Parathyroid adenoma (tissue), 2 donors: ENCODE results near the gene HCK.

Experiments used
- H2AFZ ChIP-seq: fragments of 300-600 bp; sonication (generic); one replicate; pipeline ENCODE4 v1.7.0; 2017; ENCODE audit warnings: antibody characterized with exemption, mild to moderate bottlenecking
- H3K27ac ChIP-seq: fragments of 300-600 bp; sonication (generic); one replicate; pipeline ENCODE4 v1.7.0; 2017
- H3K27me3 ChIP-seq: fragments of 300-600 bp; sonication (generic); one replicate; pipeline ENCODE4 v1.7.0; 2017; ENCODE audit warnings: low read length; ENCODE audit not compliant: control insufficient read depth, insufficient read depth
- H3K36me3 ChIP-seq: fragments of 300-600 bp; sonication (generic); one replicate; pipeline ENCODE4 v1.7.0; 2017; ENCODE audit warnings: low read length; ENCODE audit not compliant: control insufficient read depth, insufficient read depth
- H3K4me1 ChIP-seq: fragments of 300-600 bp; sonication (generic); one replicate; pipeline ENCODE4 v1.7.0; 2017; ENCODE audit warnings: control low read depth
- H3K4me2 ChIP-seq: fragments of 300-600 bp; sonication (generic); one replicate; pipeline ENCODE4 v1.7.0; 2017; ENCODE audit warnings: low read length
- H3K4me3 ChIP-seq: fragments of 300-600 bp; sonication (generic); one replicate; pipeline ENCODE4 v1.7.0; 2017; ENCODE audit warnings: low read depth, low read length
- H3K79me2 ChIP-seq: fragments of 300-600 bp; sonication (generic); one replicate; pipeline ENCODE4 v1.7.0; 2017; ENCODE audit warnings: control low read depth
- H3K9ac ChIP-seq: fragments of 300-600 bp; sonication (generic); one replicate; pipeline ENCODE4 v1.7.0; 2017; ENCODE audit warnings: mild to moderate bottlenecking
- H3K9me3 ChIP-seq: fragments of 300-600 bp; sonication (generic); one replicate; pipeline ENCODE4 v1.7.0; 2017; ENCODE audit warnings: low read length; ENCODE audit not compliant: control insufficient read depth
- CTCF ChIP-seq: fragments of 300-600 bp; sonication (generic); IDR thresholded peaks from one replicate; pipeline ENCODE4 v1.7.0; 2017; ENCODE audit warnings: antibody characterized with exemption, mild to moderate bottlenecking
- donor health status: primary hyperparathyroidism.

The HCK gene

GRCh38 chr20:32052778-32053362, 828 bp downstream of the HCK start:
- no peak overlapping the region for H3K4me3 ChIP-seq
- H3K36me3 ChIP-seq, result no peaks in the 10 kb centered on the region
- H3K4me1 ChIP-seq, result no peaks in the 10 kb centered on the region
- peak overlapping the region; percentile 84 for H2AFZ ChIP-seq
- H3K9me3 ChIP-seq, result no peaks in the 10 kb centered on the region
- H3K79me2 ChIP-seq, result no peaks in the 10 kb centered on the region
- H3K27ac ChIP-seq, result no peak overlapping the region
- H3K4me2 ChIP-seq, result no peak overlapping the region
- H3K9ac ChIP-seq, result no peak overlapping the region
- TF ChIP-seq CTCF, result no peak
- peaks cover 17% of the 10 kb centered on the region for H3K27me3 ChIP-seq

GRCh38 chr20:32053648-32054047, 1.6 kb downstream of the HCK start:
- no peak for TF ChIP-seq CTCF
- Histone ChIP-seq H3K27ac (no peak overlapping the region), H3K9ac (no peak overlapping the region), H3K4me3 (no peak overlapping the region), H2AFZ (no peak overlapping the region), H3K27me3 (peaks cover 17% of the 10 kb centered on the region), H3K36me3 (no peaks in the 10 kb centered on the region), H3K4me2 (no peak overlapping the region), H3K9me3 (no peaks in the 10 kb centered on the region), H3K4me1 (no peaks in the 10 kb centered on the region), H3K79me2 (no peaks in the 10 kb centered on the region)

- H3K4me2 ChIP-seq, result no peak overlapping the region
- H3K4me3 ChIP-seq, result no peak overlapping the region
- H3K36me3 ChIP-seq, result no peaks in the 10 kb centered on the region
- H3K27me3 ChIP-seq, result peaks cover 9% of the 10 kb centered on the region
- no peaks in the 10 kb centered on the region for H3K4me1 ChIP-seq
- no peaks in the 10 kb centered on the region for H3K9me3 ChIP-seq
- no peaks in the 10 kb centered on the region for H3K79me2 ChIP-seq
- no peak for TF ChIP-seq CTCF
- no peak overlapping the region for H3K9ac ChIP-seq
- no peak overlapping the region for H3K27ac ChIP-seq
- no peak overlapping the region for H2AFZ ChIP-seq
Measured at GRCh38 chr20:32056708-32057483, 4.9 kb downstream of the HCK start.

- TF ChIP-seq CTCF, result no peak
- H3K4me1 ChIP-seq, result peaks cover 4% of the 10 kb centered on the region
- no peak overlapping the region for H2AFZ ChIP-seq
- peaks cover 4% of the 10 kb centered on the region for H3K27me3 ChIP-seq
- H3K27ac ChIP-seq, result no peak overlapping the region
- H3K4me2 ChIP-seq, result no peak overlapping the region
- no peaks in the 10 kb centered on the region for H3K36me3 ChIP-seq
- no peak overlapping the region for H3K4me3 ChIP-seq
- no peak overlapping the region for H3K9ac ChIP-seq
- H3K79me2 ChIP-seq, result no peaks in the 10 kb centered on the region
- H3K9me3 ChIP-seq, result no peaks in the 10 kb centered on the region
Measured at GRCh38 chr20:32057656-32058184, 5.7 kb downstream of the HCK start.
